ENCODE data around the gene ANKS1A. TPM values are rescaled to one million over a fixed set of nuclear protein-coding genes. Genes with fewer than 3 reads are reported as not detected.

ANKS1A gene
- polyA plus RNA-seq, 3 donors = 1.7 to 8.0 (median 3.1) TPM

DNA sequence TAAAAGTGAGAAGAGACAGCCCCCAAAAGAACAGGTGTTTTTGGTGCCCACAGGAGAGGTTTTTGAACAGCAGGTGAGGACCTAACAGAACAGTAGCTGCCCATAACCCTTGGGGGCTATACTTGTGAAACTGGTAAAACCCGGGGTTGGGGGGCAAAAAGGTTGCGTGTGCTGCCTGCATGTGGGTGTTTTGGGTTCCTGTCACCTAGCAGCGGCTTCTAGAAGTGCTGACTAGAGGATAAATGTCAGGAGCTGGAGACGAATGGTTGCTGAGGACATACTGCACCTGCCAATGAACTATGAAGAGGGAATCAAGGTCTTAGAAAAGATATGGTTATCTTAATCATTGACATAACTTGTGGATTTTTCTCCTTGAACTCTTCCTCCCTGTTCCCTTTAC lies 17.2 kb upstream of the ANKS1A start:
- DNase-seq = no peak
- no peaks in the 10 kb centered on the region for H3K4me1 ChIP-seq (ENCODE audit: control insufficient read depth in 1 of 2, insufficient read depth in 2 of 2, low read length in 2 of 2)
- no peak overlapping the region for H3K27ac ChIP-seq (ENCODE audit: low read depth in 1 of 2, low read length in 2 of 2)
- no peak for TF ChIP-seq CTCF (IDR thresholded peaks at IDR 0.05)
- H3K36me3 ChIP-seq (replicated peaks in 1 of 2; ENCODE audit: control insufficient read depth in 1 of 2, insufficient read depth in 2 of 2, low read length in 2 of 2) = peaks cover 70 to 92% of the 10 kb centered on the region in 2 donors
- H2AFZ ChIP-seq (ENCODE audit: insufficient read depth, low read depth, low read length, poor library complexity, severe bottlenecking) = no peak overlapping the region
- H3K9ac ChIP-seq (ENCODE audit: insufficient read depth, low read length, poor library complexity, severe bottlenecking) = no peak overlapping the region
- peaks cover 80 to 85% of the 10 kb centered on the region in 2 donors for H3K36me3 Mint-ChIP-seq
- peaks cover 0 to 2% (median 1%) of the 10 kb centered on the region in 3 donors for H3K27me3 Mint-ChIP-seq (ENCODE audit: low read depth in 3 of 3)
- no peaks in the 10 kb centered on the region for H3K9me3 Mint-ChIP-seq
- no peaks in the 10 kb centered on the region for H3K79me2 ChIP-seq (ENCODE audit: insufficient read depth, low read length)
- H3K9me3 ChIP-seq (replicated peaks in 1 of 2; ENCODE audit: control insufficient read depth in 1 of 2, insufficient read depth in 1 of 2, low read length in 2 of 2) = no peaks in the 10 kb centered on the region
- H3K4me1 Mint-ChIP-seq = no peaks in the 10 kb centered on the region
- no peak overlapping the region for H3K4me3 ChIP-seq (replicated peaks in 1 of 3; ENCODE audit: low read depth in 2 of 3, low read length in 3 of 3)
- no peak overlapping the region for H3K4me3 Mint-ChIP-seq
- H4K20me1 ChIP-seq (ENCODE audit: insufficient read depth, low read length) = peaks cover 4% of the 10 kb centered on the region
- H3K27me3 ChIP-seq (ENCODE audit: control insufficient read depth in 2 of 2, insufficient read depth in 2 of 2, low read length in 2 of 2) = no peaks in the 10 kb centered on the region
- WGBS (ENCODE audit: insufficient coverage) = 95% methylated on average over 3 of the region's 4 CpGs
- no peak overlapping the region for H3K4me2 ChIP-seq (replicated peaks; ENCODE audit: extremely low read depth, low read length, poor library complexity, severe bottlenecking)
- intact Hi-C loops (cut with micrococcal nuclease) = no loop called here
- no peak overlapping the region for H3K27ac Mint-ChIP-seq

GRCh38 chr6:34872332-34872731 lies 16.7 kb upstream of the ANKS1A start:
- Histone ChIP-seq H3K9me3 (replicated peaks in 1 of 2; ENCODE audit: control insufficient read depth in 1 of 2, insufficient read depth in 1 of 2, low read length in 2 of 2) (no peaks in the 10 kb centered on the region), H3K27me3 (ENCODE audit: control insufficient read depth in 2 of 2, insufficient read depth in 2 of 2, low read length in 2 of 2) (no peaks in the 10 kb centered on the region), H2AFZ (ENCODE audit: insufficient read depth, low read depth, low read length, poor library complexity, severe bottlenecking) (no peak overlapping the region), H4K20me1 (ENCODE audit: insufficient read depth, low read length) (peaks cover 4% of the 10 kb centered on the region), H3K4me2 (replicated peaks; ENCODE audit: extremely low read depth, low read length, poor library complexity, severe bottlenecking) (no peak overlapping the region), H3K36me3 (replicated peaks in 1 of 2; ENCODE audit: control insufficient read depth in 1 of 2, insufficient read depth in 2 of 2, low read length in 2 of 2) (peaks cover 72 to 92% of the 10 kb centered on the region in 2 donors), H3K9ac (ENCODE audit: insufficient read depth, low read length, poor library complexity, severe bottlenecking) (no peak overlapping the region), H3K27ac (ENCODE audit: low read depth in 1 of 2, low read length in 2 of 2) (no peak overlapping the region), H3K4me1 (ENCODE audit: control insufficient read depth in 1 of 2, insufficient read depth in 2 of 2, low read length in 2 of 2) (no peaks in the 10 kb centered on the region), H3K4me3 (replicated peaks in 1 of 3; ENCODE audit: low read depth in 2 of 3, low read length in 3 of 3) (no peak overlapping the region), H3K79me2 (ENCODE audit: insufficient read depth, low read length) (no peaks in the 10 kb centered on the region)
- DNase-seq = no peak
- Mint-ChIP-seq H3K27ac (peak overlapping the region in 1 of 7 donors; percentile 41), H3K9me3 (no peaks in the 10 kb centered on the region), H3K27me3 (ENCODE audit: low read depth in 3 of 3) (peaks cover 0 to 2% (median 1%) of the 10 kb centered on the region in 3 donors), H3K4me3 (no peak overlapping the region), H3K36me3 (peaks cover 79 to 84% of the 10 kb centered on the region in 2 donors), H3K4me1 (no peaks in the 10 kb centered on the region)
- no peak for TF ChIP-seq CTCF (IDR thresholded peaks at IDR 0.05)
- intact Hi-C loops (cut with micrococcal nuclease) = no loop called here
- WGBS (ENCODE audit: insufficient coverage) = no CpG with 5 or more reads among the region's 1 CpG

Measured in CD14-positive monocyte (primary cell).